ENCODE measurements around the gene ACADSB. TPM values are rescaled to one million over a fixed set of nuclear protein-coding genes. Genes with fewer than 3 reads are reported as not detected.

The ACADSB gene
- total and polyA plus RNA-seq, 8 donors: 17.9 to 61.8 (median 22.9) TPM

DNA sequence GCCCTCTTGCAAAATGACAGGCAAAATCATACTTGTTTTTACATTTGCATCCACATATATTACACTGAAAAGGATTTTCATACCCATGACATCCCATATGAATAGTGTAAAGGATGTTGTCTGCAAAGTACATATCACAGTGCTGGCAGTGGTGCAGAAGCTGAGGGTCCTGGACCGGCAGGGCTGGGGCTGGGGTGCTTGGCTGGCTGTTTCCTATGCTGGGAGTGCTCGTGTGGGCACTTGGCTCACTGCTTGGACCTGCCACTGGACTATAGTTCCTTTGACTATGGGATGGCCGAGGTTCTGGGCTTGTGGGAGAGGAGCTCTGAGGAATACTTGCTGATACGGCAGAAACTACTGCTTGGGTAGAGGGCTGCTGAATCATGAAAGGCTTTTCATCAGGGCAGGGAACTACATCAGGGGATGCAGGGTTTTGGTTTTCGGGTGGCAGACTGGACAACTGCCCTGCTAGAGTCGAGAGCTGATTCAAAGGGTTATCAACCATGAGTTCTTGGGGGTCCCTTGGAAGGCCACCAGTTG lies 14.9 kb upstream of the ACADSB start:
- Histone ChIP-seq H3K27me3 (no peaks in the 10 kb centered on the region), H3K4me3 (no peak overlapping the region), H3K36me3 (peaks cover 0 to 57% of the 10 kb centered on the region in 2 donors), H3K9me3 (no peaks in the 10 kb centered on the region), H3K4me1 (no peaks in the 10 kb centered on the region), H3K27ac (no peak overlapping the region)
- ATAC-seq (no peak), DNase-seq (peak in 1 of 4 donors; percentile 43)
- TF ChIP-seq, protein P1, sequence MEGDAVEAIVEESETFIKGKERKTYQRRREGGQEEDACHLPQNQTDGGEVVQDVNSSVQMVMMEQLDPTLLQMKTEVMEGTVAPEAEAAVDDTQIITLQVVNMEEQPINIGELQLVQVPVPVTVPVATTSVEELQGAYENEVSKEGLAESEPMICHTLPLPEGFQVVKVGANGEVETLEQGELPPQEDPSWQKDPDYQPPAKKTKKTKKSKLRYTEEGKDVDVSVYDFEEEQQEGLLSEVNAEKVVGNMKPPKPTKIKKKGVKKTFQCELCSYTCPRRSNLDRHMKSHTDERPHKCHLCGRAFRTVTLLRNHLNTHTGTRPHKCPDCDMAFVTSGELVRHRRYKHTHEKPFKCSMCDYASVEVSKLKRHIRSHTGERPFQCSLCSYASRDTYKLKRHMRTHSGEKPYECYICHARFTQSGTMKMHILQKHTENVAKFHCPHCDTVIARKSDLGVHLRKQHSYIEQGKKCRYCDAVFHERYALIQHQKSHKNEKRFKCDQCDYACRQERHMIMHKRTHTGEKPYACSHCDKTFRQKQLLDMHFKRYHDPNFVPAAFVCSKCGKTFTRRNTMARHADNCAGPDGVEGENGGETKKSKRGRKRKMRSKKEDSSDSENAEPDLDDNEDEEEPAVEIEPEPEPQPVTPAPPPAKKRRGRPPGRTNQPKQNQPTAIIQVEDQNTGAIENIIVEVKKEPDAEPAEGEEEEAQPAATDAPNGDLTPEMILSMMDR (IDR thresholded peaks at IDR 0.05): no peak
- intact Hi-C loops (cut with DNase I): no loop called here

DNA sequence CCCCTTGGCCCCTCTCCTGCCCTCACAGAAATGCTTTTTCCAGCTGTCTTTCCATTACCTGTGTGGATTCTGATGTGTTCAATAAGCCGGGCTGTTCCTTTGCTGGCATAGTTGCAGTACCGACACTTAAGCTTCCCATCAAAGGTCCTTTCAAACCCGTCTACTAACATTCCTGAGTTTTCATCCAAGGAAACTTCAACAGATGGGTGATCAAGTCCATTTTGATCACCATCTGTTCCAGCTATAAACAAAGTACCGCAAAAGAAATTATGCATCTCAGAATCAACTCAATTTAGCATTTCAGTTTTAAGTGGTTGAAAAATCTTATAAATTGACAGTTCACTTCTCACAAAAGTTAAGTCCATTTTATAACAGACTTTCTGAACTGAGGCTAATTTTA lies 12.9 kb upstream of the ACADSB start:
- Histone ChIP-seq H3K27ac (no peak overlapping the region), H3K4me1 (peaks cover 0 to 5% of the 10 kb centered on the region in 2 donors), H3K36me3 (peaks cover 0 to 53% of the 10 kb centered on the region in 2 donors), H3K4me3 (no peak overlapping the region), H3K9me3 (no peaks in the 10 kb centered on the region), H3K27me3 (no peaks in the 10 kb centered on the region)
- intact Hi-C loops (cut with DNase I): no loop called here
- TF ChIP-seq, protein P1 (IDR thresholded peaks at IDR 0.05): no peak
- ATAC-seq (no peak), DNase-seq (no peak)

DNA sequence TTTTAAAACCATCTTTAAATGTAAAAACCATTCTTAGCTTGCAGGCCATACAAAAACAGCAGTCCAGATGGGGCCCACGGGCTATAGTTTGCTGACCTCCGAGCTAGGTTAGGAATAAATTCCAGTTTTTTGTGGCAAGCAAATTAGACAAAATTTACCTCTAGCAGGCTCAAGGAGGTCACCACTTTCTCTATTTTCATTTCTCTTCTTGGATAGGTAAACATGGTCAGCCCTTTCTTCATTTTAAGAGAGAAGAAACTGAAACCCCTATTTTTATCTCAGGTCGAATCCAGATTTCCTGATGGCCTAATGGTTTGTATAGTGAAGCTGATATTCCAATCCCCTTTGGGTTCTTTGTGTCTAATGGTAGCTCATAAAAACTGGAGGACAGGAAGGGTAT lies 10.9 kb upstream of the ACADSB start:
- peaks cover 0 to 52% of the 10 kb centered on the region in 2 donors for H3K36me3 ChIP-seq
- H3K9me3 ChIP-seq: no peaks in the 10 kb centered on the region
- no peaks in the 10 kb centered on the region for H3K27me3 ChIP-seq
- no peak overlapping the region for H3K27ac ChIP-seq
- H3K4me3 ChIP-seq: no peak overlapping the region
- no peak for ATAC-seq
- DNase-seq: no peak
- peaks cover 0 to 5% of the 10 kb centered on the region in 2 donors for H3K4me1 ChIP-seq
- intact Hi-C loops (cut with DNase I): no loop called here
- TF ChIP-seq, protein P1 (IDR thresholded peaks at IDR 0.05): no peak

DNA sequence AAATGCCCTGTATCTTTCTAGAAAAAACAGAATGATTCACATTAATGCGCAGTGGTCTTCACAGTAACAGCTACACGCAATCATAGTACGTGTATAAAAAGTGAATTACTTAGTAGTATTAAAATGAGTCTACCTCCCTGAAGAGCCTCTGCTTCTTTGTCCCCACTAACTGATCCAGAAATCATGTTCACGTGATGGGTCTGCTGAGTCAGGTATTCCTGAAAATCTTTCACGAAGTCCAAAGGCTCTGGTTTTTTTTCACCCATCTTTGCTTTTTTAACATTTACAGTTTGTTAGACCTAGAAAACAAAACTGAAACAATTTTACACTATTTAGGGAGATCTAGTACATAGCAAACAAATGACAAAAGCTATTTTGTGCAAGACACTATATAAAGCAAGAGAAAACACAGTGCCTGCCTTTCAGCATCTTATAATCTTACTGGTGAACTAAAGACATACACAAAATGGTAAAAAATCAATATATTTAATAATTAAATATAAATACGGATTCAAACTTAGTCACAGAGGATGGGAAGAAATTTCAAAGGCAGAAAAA lies 10.4 kb upstream of the ACADSB start:
- TF ChIP-seq, protein P1 (IDR thresholded peaks at IDR 0.05): no peak
- H3K36me3 ChIP-seq: peaks cover 0 to 46% of the 10 kb centered on the region in 2 donors
- DNase-seq (no peak), ATAC-seq (no peak)
- H3K4me3 ChIP-seq: no peak overlapping the region
- intact Hi-C loops (cut with DNase I): no loop called here
- no peaks in the 10 kb centered on the region for H3K9me3 ChIP-seq
- no peak overlapping the region for H3K27ac ChIP-seq
- H3K4me1 ChIP-seq: peaks cover 0 to 5% of the 10 kb centered on the region in 2 donors
- no peaks in the 10 kb centered on the region for H3K27me3 ChIP-seq

DNA sequence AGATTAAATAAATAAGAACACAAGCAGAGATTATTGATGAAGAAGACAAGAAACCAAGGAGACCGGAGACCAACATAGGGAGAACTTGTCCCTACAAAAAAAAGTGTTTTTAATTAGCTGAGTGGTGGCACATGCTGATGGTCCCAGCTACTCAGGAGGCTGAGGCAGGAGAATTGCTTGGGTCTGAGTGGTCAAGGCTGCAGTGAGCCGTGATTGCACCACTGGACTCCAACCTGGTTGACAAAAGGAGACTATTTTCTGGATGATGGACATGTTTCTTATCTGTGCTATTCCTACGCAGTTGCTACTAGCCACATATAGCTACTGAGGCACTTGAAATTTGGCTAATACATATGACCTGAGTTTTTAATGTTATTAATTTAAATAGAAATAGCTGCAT lies 9.9 kb upstream of the ACADSB start:
- Histone ChIP-seq H3K36me3 (peaks cover 0 to 41% of the 10 kb centered on the region in 2 donors), H3K9me3 (no peaks in the 10 kb centered on the region), H3K27me3 (no peaks in the 10 kb centered on the region), H3K4me3 (no peak overlapping the region), H3K4me1 (peaks cover 0 to 5% of the 10 kb centered on the region in 2 donors), H3K27ac (no peak overlapping the region)
- ATAC-seq: no peak
- TF ChIP-seq, protein P1 (IDR thresholded peaks at IDR 0.05): no peak
- DNase-seq: no peak
- intact Hi-C loops (cut with DNase I): no loop called here
